Measurements from ENCODE around the gene CLCN6.

DNA sequence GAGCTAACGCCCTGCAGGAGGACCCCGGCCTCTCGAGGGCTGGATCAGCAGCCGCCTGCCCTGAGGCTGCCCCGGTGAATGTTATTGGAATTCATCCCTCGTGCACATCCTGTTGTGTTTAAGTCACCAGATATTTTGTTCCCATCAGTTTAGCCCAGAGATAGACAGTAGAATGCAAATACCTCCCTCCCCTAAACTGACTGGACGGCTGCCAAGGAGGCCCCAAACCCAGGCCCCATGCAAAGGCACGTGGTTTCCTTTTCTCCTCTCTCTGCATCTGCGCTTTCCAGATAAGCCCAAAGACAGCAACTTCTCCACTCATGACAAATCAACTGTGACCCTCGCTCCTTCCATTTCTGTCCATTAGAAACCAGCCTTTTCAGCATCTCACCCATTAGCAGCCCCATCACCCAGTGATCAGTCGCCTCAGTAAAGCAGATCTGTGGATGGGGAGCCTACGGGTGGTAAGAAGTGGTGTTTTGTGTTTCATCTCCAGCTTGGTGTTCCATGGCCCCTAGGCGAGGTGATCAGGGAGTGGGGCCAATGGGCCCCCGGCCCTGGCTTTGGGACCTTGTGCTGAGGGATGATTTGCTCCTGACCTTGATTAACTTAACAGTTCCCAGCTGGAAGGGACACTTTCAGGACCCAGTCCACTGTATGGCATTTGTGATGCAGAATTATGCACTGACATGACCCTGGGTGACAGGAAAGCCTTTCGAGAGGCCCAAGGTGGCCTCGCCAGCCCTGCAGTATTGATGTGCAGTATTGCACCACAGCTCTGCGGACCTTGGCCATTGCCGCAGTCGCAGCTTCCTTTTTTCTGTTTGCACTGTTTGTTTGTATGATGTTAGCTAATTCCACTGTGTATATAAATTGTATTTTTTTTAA lies 36.4 kb downstream of the CLCN6 start:
- TF ChIP-seq, protein P1, sequence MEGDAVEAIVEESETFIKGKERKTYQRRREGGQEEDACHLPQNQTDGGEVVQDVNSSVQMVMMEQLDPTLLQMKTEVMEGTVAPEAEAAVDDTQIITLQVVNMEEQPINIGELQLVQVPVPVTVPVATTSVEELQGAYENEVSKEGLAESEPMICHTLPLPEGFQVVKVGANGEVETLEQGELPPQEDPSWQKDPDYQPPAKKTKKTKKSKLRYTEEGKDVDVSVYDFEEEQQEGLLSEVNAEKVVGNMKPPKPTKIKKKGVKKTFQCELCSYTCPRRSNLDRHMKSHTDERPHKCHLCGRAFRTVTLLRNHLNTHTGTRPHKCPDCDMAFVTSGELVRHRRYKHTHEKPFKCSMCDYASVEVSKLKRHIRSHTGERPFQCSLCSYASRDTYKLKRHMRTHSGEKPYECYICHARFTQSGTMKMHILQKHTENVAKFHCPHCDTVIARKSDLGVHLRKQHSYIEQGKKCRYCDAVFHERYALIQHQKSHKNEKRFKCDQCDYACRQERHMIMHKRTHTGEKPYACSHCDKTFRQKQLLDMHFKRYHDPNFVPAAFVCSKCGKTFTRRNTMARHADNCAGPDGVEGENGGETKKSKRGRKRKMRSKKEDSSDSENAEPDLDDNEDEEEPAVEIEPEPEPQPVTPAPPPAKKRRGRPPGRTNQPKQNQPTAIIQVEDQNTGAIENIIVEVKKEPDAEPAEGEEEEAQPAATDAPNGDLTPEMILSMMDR (conservative IDR thresholded peaks at IDR 0.05; ENCODE audit: low read depth, low read length) = no peak
- no peak for TF ChIP-seq EZH2 (IDR thresholded peaks at IDR 0.05; ENCODE audit: borderline replicate concordance, low read depth, low read length, poor library complexity, severe bottlenecking)

Data from A673 (cell line).